Activated T-cell treated with anti-CD3 and anti-CD28 coated beads for 48 hours (primary cell): ENCODE results near the gene TOMM6.
A peak's percentile ranks its signal among the peaks of the same experiment; 100 is the strongest.
"Not testable (repeated sequence)": the region's sequence is repeated elsewhere in the genome, so short reads cannot be mapped to it uniquely, and the experiment has no call there.

Source experiments
- DNase-seq: peaks from one replicate; pipeline ENCODE4 v3.0.0-alpha.2; 2020; ENCODE audit warnings: low read depth

Gene TOMM6

DNA sequence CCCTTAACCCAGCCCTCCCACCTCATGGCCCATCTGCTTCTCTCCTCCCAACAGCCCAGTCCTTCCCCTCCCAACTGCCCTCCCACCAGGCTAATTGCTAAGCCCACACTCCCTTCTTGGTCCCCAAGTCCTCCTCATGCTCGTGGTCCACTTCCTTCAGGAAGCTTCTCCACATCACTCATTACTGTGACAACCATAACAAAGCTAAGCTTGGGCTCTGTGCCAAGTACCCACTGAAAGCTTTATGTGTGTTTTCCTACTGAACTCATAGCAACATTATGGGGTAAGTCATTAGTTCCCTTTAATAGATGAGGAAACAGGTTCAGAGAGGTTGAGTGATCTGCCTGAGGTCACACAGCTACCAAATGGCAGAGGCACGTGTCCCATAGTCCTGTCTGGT is 24.0 kb upstream of the TOMM6 start:
- DNase-seq: no peak

DNA sequence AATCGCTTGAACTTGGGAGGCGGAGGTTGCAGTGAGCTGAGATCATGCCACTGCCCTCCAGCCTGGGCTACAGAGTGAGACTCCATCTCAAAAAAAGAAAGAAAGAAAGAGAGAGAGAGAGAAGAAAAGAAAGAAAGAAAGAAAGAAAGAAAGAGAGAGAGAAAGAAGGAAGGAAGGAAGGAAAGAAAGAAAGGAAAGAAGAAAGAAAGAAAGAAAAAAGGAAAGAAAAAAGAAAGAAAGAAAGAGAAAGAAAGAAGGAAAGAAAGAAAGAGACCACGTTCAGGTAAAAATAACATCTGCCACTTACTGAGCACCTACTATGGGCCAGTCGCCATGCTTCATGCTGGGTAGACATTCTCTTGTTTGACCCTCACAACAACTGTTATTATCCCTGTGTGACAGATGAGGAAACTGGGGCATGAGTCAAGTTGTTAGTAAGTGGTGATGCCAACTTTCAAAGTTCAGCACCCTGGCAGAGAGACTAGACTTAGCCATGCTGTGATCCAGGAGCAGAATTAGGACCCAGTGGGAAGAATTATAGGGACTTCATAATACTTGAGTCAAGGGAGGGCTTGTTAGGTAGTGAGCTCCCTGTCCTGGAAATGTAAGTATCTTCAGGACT is 21.3 kb upstream of the TOMM6 start:
- not testable (repeated sequence) for DNase-seq

GRCh38 chr6:41767112-41767833 is 20.2 kb upstream of the TOMM6 start:
- no peak for DNase-seq

DNA sequence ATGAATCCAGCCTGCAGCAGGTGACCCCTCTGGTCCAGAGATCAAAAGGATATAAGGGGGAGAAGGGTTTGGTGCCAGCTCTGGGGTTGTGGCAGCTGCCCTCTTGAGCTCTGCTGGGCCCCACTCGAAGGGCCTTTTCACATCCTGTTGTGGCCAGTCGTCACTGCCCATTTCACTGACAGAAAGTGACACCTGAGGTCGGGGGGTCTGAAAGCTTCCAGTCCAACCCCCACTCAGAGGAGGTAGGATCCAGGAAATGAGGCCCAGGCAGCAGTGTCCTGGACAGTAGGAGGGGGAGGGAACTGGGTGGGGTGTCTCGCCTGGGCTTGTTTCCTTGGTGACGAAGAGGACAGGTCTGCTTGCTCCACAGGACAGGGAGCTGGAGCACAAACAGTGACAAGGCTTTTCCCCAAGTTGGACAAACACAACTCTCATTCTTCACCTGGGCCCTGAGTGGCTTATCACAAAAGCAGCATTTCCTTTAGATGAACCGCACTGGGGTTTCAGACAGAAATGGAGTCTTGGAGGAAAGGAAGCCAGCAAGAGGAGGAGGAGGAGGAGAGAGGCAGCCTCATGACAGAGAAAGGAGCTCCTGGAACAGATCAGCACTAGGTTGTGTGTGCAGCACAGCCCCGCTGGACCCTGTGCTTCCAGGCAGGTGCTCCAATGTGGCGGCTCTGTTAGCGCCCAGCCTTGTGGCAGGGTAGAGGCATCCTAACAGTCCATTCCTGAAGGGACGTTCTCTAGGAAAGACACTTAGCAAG is 18.8 kb upstream of the TOMM6 start:
- no peak for DNase-seq

DNA sequence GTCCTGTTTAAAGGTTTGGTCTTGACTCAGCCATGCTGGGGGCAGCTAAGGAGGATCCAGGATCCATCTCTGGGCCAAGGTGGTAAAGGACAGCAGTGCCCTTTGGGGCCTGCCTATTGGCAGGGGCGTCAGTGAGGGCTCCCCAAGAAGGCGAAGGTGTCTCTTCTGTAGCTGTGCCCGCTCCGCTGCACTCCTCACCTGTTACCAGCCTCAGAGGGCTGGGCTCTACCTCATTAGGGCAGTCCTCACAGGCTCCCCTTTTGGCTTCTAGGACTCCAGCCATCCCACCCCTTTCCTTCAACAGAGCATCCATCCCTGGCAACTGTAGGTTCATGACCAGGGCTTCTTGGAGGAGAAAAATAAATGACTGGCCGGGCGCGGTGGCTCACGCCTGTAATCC is 18.1 kb upstream of the TOMM6 start:
- DNase-seq: no peak

- no peak for DNase-seq
These were observed 17.0 kb upstream of the TOMM6 start for GRCh38 chr6:41770381-41771057.

- no peak for DNase-seq
These were observed 16.2 kb upstream of the TOMM6 start for GRCh38 chr6:41771058-41771983.

GRCh38 chr6:41774841-41775240 is 12.7 kb upstream of the TOMM6 start:
- DNase-seq: no peak

DNA sequence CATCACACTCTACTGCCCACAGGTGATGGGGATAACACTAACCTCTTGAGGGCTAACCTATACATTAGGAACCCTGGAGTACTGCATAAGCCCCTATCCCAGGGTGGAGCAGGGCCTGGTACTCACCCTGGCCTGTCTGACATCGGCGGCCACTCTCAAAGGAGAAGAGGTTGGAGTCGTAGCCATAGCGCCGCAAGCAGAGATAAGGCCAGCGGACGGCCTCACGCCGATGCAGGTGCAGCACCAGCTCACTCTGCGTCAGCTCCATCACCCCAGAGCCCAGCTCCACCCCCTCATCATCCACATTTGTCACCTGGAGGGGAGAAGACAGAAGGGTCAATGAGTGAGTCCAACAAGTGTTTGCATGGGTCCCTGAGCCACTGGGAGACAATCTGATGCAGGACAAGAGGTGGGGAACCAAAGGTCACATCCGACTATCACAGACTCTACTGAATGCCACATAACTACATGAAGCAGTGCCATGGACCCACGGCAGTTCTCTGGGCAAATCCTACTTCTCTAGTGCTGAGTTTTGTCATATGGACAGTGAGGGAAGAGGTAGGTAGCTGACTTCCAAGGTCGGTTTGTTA is 12.1 kb upstream of the TOMM6 start:
- no peak for DNase-seq

DNA sequence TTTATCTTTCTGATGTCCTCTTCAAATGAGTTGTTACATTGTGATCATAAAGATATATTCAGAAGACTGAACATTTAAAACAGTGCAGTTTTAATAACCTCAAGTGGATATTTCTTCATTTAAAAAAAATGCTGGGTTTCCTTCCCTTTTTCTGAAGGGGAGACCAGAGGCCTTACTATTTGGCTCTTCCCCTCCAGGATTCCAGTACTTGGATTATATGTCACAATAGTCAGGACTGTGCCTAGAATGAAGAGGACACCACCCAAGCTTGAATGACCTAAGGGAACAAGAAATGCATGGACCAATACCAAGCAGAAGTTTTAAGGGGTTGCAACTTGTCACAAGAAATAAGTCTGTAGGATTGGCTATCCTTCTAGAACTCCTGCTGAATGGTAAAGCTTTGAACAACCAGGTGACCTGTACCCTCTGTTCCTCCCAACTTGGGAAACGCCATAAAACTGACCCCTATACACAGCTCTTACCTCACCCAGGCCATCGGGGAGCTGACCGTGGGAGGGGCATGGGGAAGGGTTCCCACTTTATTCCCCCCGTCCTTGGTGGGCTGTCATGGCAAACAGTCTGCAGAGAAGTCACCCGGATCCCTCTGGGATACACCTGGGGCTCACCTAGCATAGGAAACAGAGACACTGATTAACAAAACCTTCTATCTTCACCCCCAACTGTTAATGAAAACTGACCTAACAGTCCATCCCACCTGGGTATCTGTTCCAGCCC is 9.8 kb upstream of the TOMM6 start:
- DNase-seq: no peak

- no peak for DNase-seq
These were observed 8.6 kb upstream of the TOMM6 start for GRCh38 chr6:41778895-41779294.

DNA sequence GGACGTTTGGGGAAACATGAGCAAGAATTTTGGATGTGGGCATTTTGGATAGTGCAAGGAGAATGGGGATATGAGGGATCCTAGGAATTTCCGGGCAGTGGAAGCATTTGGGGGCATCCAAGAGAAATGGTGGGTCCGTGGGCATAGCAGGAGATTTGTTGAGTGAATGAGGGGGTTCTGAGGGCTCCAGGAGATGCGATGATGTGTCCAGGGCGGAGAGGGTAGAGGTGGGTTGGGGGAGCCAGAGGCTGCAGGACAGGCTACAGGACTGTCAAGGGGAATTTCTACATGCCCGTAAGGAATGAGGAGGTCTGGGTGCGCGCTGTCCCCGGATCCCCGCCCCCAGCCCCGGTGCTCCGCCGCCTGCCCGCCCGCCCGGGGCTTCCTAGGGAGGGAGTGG is 8.2 kb upstream of the TOMM6 start:
- DNase-seq: no peak

DNA sequence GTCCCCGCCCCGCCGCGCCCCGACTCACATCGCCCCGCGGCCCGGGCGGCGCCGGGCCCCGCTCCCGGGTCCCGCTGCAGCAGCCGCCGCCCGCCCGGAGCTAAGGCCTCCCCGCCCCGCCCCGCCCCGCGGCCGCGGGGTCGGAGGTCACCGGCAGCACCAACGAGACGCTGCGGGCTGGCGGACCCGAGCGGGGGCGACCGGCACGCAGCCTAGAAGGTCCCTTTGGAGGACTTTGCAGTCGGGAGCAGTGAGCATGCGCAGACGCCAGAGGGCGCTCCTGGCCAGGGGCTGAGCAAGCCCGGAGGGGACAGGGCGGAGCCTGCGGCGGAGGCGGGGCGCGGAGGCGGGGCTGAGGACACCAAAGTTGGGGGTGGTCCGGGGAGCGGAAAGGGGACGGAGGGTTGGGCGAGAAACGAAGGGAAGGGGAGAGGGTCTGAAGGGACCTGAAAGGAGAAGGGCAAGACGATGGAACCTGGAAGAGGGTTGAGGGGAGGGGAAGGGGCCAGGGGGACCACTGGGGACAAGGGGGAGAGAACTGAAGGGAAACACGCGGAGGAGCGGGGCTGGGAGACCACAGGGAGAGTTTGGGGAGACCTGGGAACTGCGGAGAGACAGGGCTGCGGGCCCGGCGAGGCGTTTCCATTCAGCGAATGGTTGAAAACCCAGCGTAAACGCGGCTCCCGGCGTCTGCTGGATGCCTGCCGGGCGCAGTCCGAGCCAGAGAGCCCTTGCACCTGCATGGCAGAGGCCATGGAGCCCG is 7.5 kb upstream of the TOMM6 start, which contains the start of gene FRS3:
Gene FRS3, minus strand, starts transcription at position 113 of the 763 bp plus-strand sequence. CDS start 2,913 bp downstream, outside the sequence.
- DNase-seq: peak; percentile 99

GRCh38 chr6:41780551-41781365 is 6.7 kb upstream of the TOMM6 start, which contains the start of gene PRICKLE4:
TSS of gene PRICKLE4 (plus strand) at chr6:41780782. CDS start at chr6:41783474, 2,692 bp downstream.
- no peak for DNase-seq

DNA sequence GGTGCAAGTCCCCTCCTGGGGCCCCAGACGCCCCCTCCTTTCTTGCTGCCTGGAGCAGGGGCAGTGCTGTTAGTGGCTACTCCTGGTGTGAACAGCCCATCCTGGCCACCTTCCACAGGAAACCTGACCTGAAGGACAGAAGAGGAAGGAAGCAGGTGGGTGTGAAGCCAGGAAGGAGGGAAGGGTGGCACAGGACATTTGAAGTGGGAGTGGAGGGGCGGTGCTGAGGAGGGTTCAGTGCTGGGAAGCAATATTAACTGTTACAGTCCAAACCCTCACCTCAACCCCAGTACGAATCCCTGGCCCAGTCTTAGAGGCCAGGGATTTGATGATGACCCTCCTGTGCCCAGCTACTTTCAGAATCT is 6.1 kb upstream of the TOMM6 start:
- DNase-seq: no peak

DNA sequence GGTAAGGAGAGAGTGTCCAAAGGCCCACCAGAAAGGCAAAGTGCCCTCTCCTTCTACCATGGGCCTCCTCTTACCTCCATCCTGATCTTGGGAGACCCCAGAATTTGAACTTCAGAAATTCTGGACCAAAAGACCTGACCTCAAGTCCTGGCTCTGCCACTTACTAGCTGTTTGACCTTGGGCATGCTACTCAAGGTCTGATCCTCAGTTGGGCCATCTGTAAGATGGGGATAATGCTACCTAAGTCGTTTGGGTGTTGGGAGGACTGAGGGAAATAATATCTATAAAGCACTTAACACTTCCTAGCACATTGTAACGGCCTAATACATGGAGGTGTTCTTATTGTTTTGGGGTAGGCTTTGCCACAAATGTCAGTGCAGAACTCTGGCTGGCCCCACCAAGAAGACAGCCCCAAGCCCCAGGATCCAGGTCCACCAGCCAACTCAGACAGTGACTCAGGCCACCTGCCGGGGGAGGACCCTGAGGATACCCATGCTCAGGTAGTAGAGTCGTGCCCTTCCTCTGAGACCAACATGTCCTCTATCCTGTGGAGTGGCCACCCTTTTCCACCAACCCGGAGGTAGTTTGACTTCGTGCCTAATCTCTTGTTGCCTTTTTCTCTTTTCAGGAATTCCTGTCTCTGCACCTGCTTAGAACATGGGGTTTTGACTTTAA is 4.3 kb upstream of the TOMM6 start:
- DNase-seq: no peak

- no peak for DNase-seq
These were observed 2.8 kb upstream of the TOMM6 start for GRCh38 chr6:41784581-41785171.

- DNase-seq: no peak
These were observed 2.2 kb upstream of the TOMM6 start for GRCh38 chr6:41785254-41785653.
